ENCODE results near the gene EPG5. TPM values are rescaled to one million over a fixed set of nuclear protein-coding genes. Genes with fewer than 3 reads are reported as not detected.

Gene EPG5
- total RNA-seq, 1 donor, result 94.8 TPM

DNA sequence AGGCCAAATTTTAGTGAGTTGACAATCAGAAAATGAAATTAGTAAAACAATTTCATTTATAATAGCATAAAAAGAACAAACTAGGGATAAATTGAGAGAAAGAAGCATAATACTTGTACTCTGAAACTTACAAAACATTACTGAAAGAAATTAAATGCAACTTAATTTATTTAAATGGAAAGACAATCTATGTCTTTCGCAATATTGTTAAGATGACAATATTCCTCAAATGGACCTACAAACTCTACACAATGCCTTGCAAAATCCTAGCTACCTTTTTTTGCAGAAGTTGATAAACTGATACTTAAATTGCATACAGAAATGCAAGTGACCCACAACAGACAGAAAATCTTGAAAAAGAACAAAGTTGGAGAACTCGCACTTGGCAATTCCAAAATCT lies 9.1 kb downstream of the EPG5 start:
- TF ChIP-seq, protein P1, sequence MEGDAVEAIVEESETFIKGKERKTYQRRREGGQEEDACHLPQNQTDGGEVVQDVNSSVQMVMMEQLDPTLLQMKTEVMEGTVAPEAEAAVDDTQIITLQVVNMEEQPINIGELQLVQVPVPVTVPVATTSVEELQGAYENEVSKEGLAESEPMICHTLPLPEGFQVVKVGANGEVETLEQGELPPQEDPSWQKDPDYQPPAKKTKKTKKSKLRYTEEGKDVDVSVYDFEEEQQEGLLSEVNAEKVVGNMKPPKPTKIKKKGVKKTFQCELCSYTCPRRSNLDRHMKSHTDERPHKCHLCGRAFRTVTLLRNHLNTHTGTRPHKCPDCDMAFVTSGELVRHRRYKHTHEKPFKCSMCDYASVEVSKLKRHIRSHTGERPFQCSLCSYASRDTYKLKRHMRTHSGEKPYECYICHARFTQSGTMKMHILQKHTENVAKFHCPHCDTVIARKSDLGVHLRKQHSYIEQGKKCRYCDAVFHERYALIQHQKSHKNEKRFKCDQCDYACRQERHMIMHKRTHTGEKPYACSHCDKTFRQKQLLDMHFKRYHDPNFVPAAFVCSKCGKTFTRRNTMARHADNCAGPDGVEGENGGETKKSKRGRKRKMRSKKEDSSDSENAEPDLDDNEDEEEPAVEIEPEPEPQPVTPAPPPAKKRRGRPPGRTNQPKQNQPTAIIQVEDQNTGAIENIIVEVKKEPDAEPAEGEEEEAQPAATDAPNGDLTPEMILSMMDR (IDR thresholded peaks at IDR 0.05; ENCODE audit: extremely low read depth, low read depth, low read length), result no peak
- Histone ChIP-seq H2AFZ (ENCODE audit: low read length) (no peak overlapping the region), H3K27ac (ENCODE audit: low read depth, low read length) (peak overlapping the region; percentile 91), H4K20me1 (ENCODE audit: insufficient read depth, low read length) (no peaks in the 10 kb centered on the region), H3K4me2 (ENCODE audit: insufficient read depth, low read length) (peak overlapping the region; percentile 62), H3K27me3 (ENCODE audit: insufficient read depth, low read length) (no peaks in the 10 kb centered on the region), H3K79me2 (ENCODE audit: insufficient read depth, low read length) (peaks cover 71% of the 10 kb centered on the region), H3K4me1 (ENCODE audit: insufficient read depth, low read length) (peaks cover 92% of the 10 kb centered on the region), H3K9me3 (ENCODE audit: low read depth, low read length) (no peaks in the 10 kb centered on the region), H3K4me3 (ENCODE audit: insufficient read depth, low read length) (no peak overlapping the region), H3K36me3 (ENCODE audit: insufficient read depth, low read length) (peaks cover 36% of the 10 kb centered on the region)
- no peak for DNase-seq (ENCODE audit: insufficient read length, low spot score, missing footprints)

DNA sequence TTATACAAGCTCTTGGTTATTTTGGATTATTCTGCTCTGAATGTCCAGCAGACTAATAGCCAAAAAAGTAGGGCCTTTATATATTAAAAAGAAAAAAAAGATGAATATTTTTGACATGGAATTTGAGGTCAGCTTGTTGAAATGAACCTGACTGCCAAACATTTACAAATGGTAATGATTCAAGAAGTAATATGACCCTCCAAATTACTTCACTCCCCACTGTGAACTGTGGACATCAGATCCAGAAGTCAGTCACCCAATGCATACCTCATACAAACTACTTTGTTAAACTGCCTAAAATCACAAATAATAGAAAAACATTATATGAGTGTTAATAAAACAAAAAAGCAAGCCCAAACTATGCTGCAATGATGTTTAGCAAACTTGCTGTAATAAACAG lies 10.0 kb downstream of the EPG5 start:
- Histone ChIP-seq H3K36me3 (ENCODE audit: insufficient read depth, low read length) (peaks cover 45% of the 10 kb centered on the region), H2AFZ (ENCODE audit: low read length) (no peak overlapping the region), H4K20me1 (ENCODE audit: insufficient read depth, low read length) (no peaks in the 10 kb centered on the region), H3K4me1 (ENCODE audit: insufficient read depth, low read length) (peaks cover 89% of the 10 kb centered on the region), H3K4me2 (ENCODE audit: insufficient read depth, low read length) (peak overlapping the region; percentile 62), H3K79me2 (ENCODE audit: insufficient read depth, low read length) (peaks cover 79% of the 10 kb centered on the region), H3K4me3 (ENCODE audit: insufficient read depth, low read length) (no peak overlapping the region), H3K9me3 (ENCODE audit: low read depth, low read length) (no peaks in the 10 kb centered on the region), H3K27me3 (ENCODE audit: insufficient read depth, low read length) (no peaks in the 10 kb centered on the region), H3K27ac (ENCODE audit: low read depth, low read length) (peak overlapping the region; percentile 91)
- TF ChIP-seq, protein P1 (IDR thresholded peaks at IDR 0.05; ENCODE audit: extremely low read depth, low read depth, low read length), result no peak
- peak; percentile 62 for DNase-seq (ENCODE audit: insufficient read length, low spot score, missing footprints)

DNA sequence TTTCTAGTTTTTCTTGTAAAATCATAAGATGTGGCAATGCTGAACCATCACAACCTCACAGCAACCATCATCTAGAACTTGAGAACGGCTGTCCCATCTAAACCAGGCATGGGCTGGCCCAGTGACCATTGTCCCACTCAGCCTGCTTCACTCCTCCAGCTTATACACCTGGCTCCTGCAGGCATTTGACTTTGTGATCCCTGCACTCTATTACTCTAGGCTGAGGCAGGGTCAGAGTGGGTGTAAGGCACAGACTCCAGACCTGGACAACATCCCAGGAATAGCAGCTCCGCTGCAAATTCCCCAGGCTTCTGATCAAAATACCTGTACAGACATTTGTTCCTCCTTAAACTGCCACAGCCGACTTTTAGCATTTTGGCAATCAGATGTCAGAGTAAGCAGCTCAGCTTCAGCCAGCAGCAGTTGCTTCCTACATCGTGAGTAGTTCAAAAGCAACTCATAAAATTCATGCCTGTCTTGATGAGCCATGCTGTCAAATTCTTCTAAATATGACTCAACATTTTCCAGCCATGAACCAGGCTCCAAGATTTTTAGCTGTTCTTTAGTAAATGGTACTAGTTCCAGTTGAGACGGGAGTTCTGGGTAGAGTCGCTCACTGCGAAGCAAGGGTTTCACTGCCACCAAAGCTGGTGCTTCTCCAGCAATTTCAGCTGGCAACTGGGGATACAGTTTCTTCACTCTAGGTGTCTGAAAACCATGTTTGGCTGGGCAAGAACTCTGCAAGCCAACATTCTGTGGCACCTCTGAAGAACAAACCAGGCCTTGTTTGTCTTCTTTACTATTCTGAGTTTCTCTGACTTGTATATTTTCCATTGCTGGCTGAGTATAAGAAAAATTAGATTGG lies 12.8 kb downstream of the EPG5 start:
- DNase-seq (ENCODE audit: insufficient read length, low spot score, missing footprints), result peak; percentile 73
- Histone ChIP-seq H3K4me2 (ENCODE audit: insufficient read depth, low read length) (peak overlapping the region; percentile 64), H3K9me3 (ENCODE audit: low read depth, low read length) (no peaks in the 10 kb centered on the region), H3K36me3 (ENCODE audit: insufficient read depth, low read length) (peaks cover 61% of the 10 kb centered on the region), H3K27me3 (ENCODE audit: insufficient read depth, low read length) (no peaks in the 10 kb centered on the region), H3K79me2 (ENCODE audit: insufficient read depth, low read length) (peaks cover 69% of the 10 kb centered on the region), H3K4me1 (ENCODE audit: insufficient read depth, low read length) (peaks cover 88% of the 10 kb centered on the region), H4K20me1 (ENCODE audit: insufficient read depth, low read length) (no peaks in the 10 kb centered on the region), H2AFZ (ENCODE audit: low read length) (no peak overlapping the region), H3K4me3 (ENCODE audit: insufficient read depth, low read length) (no peak overlapping the region), H3K27ac (ENCODE audit: low read depth, low read length) (peak overlapping the region; percentile 91)
- TF ChIP-seq, protein P1 (IDR thresholded peaks at IDR 0.05; ENCODE audit: extremely low read depth, low read depth, low read length), result no peak

DNA sequence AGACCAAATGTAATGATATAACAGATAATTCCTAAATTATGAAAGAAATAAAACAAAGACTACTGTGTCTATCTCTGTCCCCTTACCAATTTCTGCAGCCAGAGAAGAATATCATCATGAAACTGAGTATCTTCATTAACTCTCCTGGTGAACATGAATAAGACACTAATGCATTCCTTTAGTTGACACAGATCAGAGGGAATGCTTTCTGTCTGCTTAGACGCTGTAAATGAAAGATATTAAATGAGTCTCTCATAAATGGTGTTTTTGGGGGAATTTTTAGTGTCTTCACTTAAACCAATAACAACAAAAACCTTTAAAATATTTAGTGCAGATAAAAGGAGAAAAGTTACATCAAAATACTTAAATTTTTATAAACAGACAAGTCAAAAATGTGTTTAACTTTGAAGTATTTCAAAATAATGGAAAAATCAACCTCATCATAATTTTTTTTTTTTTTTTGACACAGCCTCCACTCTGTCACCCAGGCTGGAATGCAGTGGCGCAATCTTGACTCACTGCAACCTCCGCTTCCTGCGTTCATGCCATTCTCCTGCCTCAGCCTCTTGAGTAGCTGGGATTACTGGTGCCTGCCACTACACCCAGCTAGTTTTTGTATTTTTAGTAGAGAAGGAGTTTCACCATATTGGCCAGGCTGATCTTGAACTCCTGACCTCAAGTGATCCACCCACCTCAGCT lies 16.0 kb downstream of the EPG5 start:
- TF ChIP-seq, protein P1 (IDR thresholded peaks at IDR 0.05; ENCODE audit: extremely low read depth, low read depth, low read length), result no peak
- Histone ChIP-seq H3K27me3 (ENCODE audit: insufficient read depth, low read length) (no peaks in the 10 kb centered on the region), H3K27ac (ENCODE audit: low read depth, low read length) (peak overlapping the region; percentile 92), H3K4me2 (ENCODE audit: insufficient read depth, low read length) (peak overlapping the region; percentile 63), H3K4me1 (ENCODE audit: insufficient read depth, low read length) (peaks cover 67% of the 10 kb centered on the region), H3K9me3 (ENCODE audit: low read depth, low read length) (no peaks in the 10 kb centered on the region), H2AFZ (ENCODE audit: low read length) (no peak overlapping the region), H3K36me3 (ENCODE audit: insufficient read depth, low read length) (peaks cover 92% of the 10 kb centered on the region), H3K79me2 (ENCODE audit: insufficient read depth, low read length) (peaks cover 71% of the 10 kb centered on the region), H3K4me3 (ENCODE audit: insufficient read depth, low read length) (peak overlapping the region; percentile 32), H4K20me1 (ENCODE audit: insufficient read depth, low read length) (no peaks in the 10 kb centered on the region)
- DNase-seq (ENCODE audit: insufficient read length, low spot score, missing footprints), result peak; percentile 6
